Cardiac fibroblast (primary cell): ENCODE results near the gene CERS4.
"Not testable (repeated sequence)": the region's sequence is repeated elsewhere in the genome, so short reads cannot be mapped to it uniquely, and the experiment has no call there.

Experiments used
- DNase-seq, 2 donors: peaks; one replicate each; pipeline versions ENCODE4 v3.0.0 to v3.0.0-alpha.2; 2010; ENCODE audit warnings: low read depth in 2 of 2
- H3K4me3 ChIP-seq, 2 donors: replicated peaks in 1 of 2; 1 replicate in 1 of 2; 2 replicates in 1 of 2; pipeline ENCODE4 v1.5.1; 2011; ENCODE audit warnings: low read depth in 2 of 2, low read length in 2 of 2, mild to moderate bottlenecking in 2 of 2, moderate library complexity in 1 of 2
- CTCF ChIP-seq: IDR thresholded peaks from one replicate; pipeline ENCODE4 v1.5.1; 2011; ENCODE audit warnings: low read depth, mild to moderate bottlenecking, low read length, inconsistent platforms

The CERS4 gene

GRCh38 chr19:8212212-8212611 lies 3.0 kb downstream of the CERS4 start:
- no peak overlapping the region for H3K4me3 ChIP-seq
- no peak for TF ChIP-seq CTCF
- no peak for DNase-seq

- no peak for TF ChIP-seq CTCF
- DNase-seq = no peak
- no peak overlapping the region for H3K4me3 ChIP-seq
These were observed 3.7 kb downstream of the CERS4 start for GRCh38 chr19:8212916-8213315.

- no peak for TF ChIP-seq CTCF
- DNase-seq = no peak
- no peak overlapping the region for H3K4me3 ChIP-seq
These were observed 4.9 kb downstream of the CERS4 start for GRCh38 chr19:8213827-8214672.

- no peak for TF ChIP-seq CTCF
- H3K4me3 ChIP-seq = no peak overlapping the region
- no peak for DNase-seq
These were observed 5.6 kb downstream of the CERS4 start for GRCh38 chr19:8214802-8215201.

- no peak for TF ChIP-seq CTCF
- no peak overlapping the region for H3K4me3 ChIP-seq
- no peak for DNase-seq
These were observed 6.6 kb downstream of the CERS4 start for GRCh38 chr19:8215783-8216182.

- TF ChIP-seq CTCF = no peak
- H3K4me3 ChIP-seq = no peak overlapping the region
- no peak for DNase-seq
These were observed 7.2 kb downstream of the CERS4 start for GRCh38 chr19:8216357-8216756.

GRCh38 chr19:8218127-8218526 lies 9.0 kb downstream of the CERS4 start:
- DNase-seq, H3K4me3 ChIP-seq: not testable (repeated sequence)
